Retinal pigment epithelial cell (primary cell): ENCODE data around the gene TUBB8.
"Not testable (repeated sequence)": the region's sequence is repeated elsewhere in the genome, so short reads cannot be mapped to it uniquely, and the experiment has no call there.

Source experiments
- DNase-seq: peaks from one replicate; pipeline ENCODE4 v3.0.0-alpha.2; 2010; ENCODE audit warnings: low read depth
- H3K4me3 ChIP-seq: 2 replicates; pipeline ENCODE4 v1.5.1; 2011; ENCODE audit warnings: mild to moderate bottlenecking, low read length, control low read depth, moderate library complexity
- CTCF ChIP-seq: conservative IDR thresholded peaks from 2 replicates; pipeline ENCODE4 v1.5.1; 2011; ENCODE audit warnings: low read depth, low read length, control low read depth, inconsistent platforms

The TUBB8 gene

GRCh38 chr10:80477-81105 is 31.5 kb upstream of the TUBB8 start:
- no peak overlapping the region for H3K4me3 ChIP-seq
- no peak for TF ChIP-seq CTCF
- DNase-seq, result no peak

- DNase-seq, result no peak
- no peak overlapping the region for H3K4me3 ChIP-seq
- no peak for TF ChIP-seq CTCF
Observed at GRCh38 chr10:79532-80215, 30.6 kb upstream of the TUBB8 start.

- no peak for DNase-seq
- TF ChIP-seq CTCF, result no peak
- no peak overlapping the region for H3K4me3 ChIP-seq
Observed at GRCh38 chr10:78556-78955, 29.5 kb upstream of the TUBB8 start.

GRCh38 chr10:74266-74621 is 25.1 kb upstream of the TUBB8 start:
- not testable (repeated sequence) for DNase-seq, H3K4me3 ChIP-seq

- peak overlapping the region; percentile 56 for H3K4me3 ChIP-seq
- DNase-seq, result not testable (repeated sequence)
- peak; percentile 67 for TF ChIP-seq CTCF
Observed at GRCh38 chr10:73543-74265, 24.6 kb upstream of the TUBB8 start.

- H3K4me3 ChIP-seq, DNase-seq: not testable (repeated sequence)
Observed at GRCh38 chr10:68156-68555, 19.1 kb upstream of the TUBB8 start.

- not testable (repeated sequence) for DNase-seq, H3K4me3 ChIP-seq
Observed at GRCh38 chr10:49926-50325, 830 bp upstream of the TUBB8 start.

GRCh38 chr10:47864-48263 is 1.2 kb downstream of the TUBB8 start:
- H3K4me3 ChIP-seq, DNase-seq: not testable (repeated sequence)

GRCh38 chr10:13315-13635 is 35.8 kb downstream of the TUBB8 start:
- H3K4me3 ChIP-seq, DNase-seq: not testable (repeated sequence)

GRCh38 chr10:12444-13314 is 36.4 kb downstream of the TUBB8 start:
- not testable (repeated sequence) for DNase-seq

GRCh38 chr10:11260-11659 is 37.8 kb downstream of the TUBB8 start:
- H3K4me3 ChIP-seq, DNase-seq: not testable (repeated sequence)

More at GRCh38 chr10:12444-13314, 36.4 kb downstream of the TUBB8 start:
- not testable (repeated sequence) for H3K4me3 ChIP-seq

GRCh38 chr10:10261-10971 is 38.7 kb downstream of the TUBB8 start:
- not testable (repeated sequence) for H3K4me3 ChIP-seq, DNase-seq
